Gastrocnemius medialis (tissue), 4 donors: ENCODE measurements around the gene MC4R.

Experiments used
- POLR2A ChIP-seq, 2 donors: fragments of 450-650 bp; IDR thresholded peaks; one replicate each; pipeline ENCODE4 v1.6.1; 2017; ENCODE audit warnings: antibody characterized with exemption in 2 of 2, mild to moderate bottlenecking in 2 of 2, moderate library complexity in 2 of 2
- TF ChIP-seq, protein P1 (sequence below), 5 experiments: fragments of 450-650 bp in 3 of 5; fragments of 200-600 bp in 2 of 5; sonication (generic) in 2 of 5; IDR thresholded peaks in 4 of 5; conservative IDR thresholded peaks in 1 of 5; 1 replicate in 4 of 5; 2 replicates in 1 of 5; pipeline ENCODE4 v1.5.1; 2016 to 2019; ENCODE audit warnings: antibody characterized with exemption in 5 of 5, mild to moderate bottlenecking in 3 of 5, moderate library complexity in 3 of 5

DNA sequence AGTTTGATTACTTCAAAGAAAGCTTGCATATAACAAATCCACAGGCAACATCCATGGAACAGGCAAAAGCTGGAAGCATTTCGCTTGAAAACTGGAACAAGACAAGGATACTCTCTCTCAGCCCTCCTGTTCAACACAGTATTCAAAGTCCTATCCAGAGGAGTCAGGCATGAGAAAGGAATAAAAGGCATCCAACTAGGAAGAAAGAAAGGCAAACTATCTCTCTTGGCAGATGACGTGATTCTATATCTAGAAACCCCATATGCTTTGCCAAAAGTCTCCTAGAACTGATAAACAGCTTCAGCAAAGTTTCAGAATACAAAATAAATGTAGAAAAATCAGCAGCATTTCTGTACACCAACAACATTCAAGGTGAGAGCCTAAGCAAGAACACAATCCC, 34.1 kb upstream of the MC4R start:
- TF ChIP-seq, protein P1, sequence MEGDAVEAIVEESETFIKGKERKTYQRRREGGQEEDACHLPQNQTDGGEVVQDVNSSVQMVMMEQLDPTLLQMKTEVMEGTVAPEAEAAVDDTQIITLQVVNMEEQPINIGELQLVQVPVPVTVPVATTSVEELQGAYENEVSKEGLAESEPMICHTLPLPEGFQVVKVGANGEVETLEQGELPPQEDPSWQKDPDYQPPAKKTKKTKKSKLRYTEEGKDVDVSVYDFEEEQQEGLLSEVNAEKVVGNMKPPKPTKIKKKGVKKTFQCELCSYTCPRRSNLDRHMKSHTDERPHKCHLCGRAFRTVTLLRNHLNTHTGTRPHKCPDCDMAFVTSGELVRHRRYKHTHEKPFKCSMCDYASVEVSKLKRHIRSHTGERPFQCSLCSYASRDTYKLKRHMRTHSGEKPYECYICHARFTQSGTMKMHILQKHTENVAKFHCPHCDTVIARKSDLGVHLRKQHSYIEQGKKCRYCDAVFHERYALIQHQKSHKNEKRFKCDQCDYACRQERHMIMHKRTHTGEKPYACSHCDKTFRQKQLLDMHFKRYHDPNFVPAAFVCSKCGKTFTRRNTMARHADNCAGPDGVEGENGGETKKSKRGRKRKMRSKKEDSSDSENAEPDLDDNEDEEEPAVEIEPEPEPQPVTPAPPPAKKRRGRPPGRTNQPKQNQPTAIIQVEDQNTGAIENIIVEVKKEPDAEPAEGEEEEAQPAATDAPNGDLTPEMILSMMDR (IDR thresholded peaks at IDR 0.05 in 4 of 5, conservative IDR thresholded peaks at IDR 0.05 in 1 of 5): no peak
- TF ChIP-seq POLR2A (IDR thresholded peaks at IDR 0.05): no peak
